Measurements from ENCODE around the gene PCDHB10. TPM values are rescaled to one million over a fixed set of nuclear protein-coding genes. Genes with fewer than 3 reads are reported as not detected.

PCDHB10 gene
- total RNA-seq, 4 donors from 2014 or later: 0.19 to 1.5 (median 0.76) TPM

Other genes with a start within 250 kb of the PCDHB10 start
- gene PCDHAC2, start 225.9 kb upstream of the PCDHB10 start, total RNA-seq: under 1 TPM in 3 of 4 donors, not detected in 1; 0.21 to 0.29 (median 0.27) TPM
- gene PCDHB1, start 141.0 kb upstream of the PCDHB10 start, total RNA-seq: not detected
- gene PCDHB2, start 97.7 kb upstream of the PCDHB10 start, total RNA-seq: 1 to 10 TPM; 2.3 to 6.2 (median 3.2) TPM
- 1 to 10 TPM in 3 of 4 donors, under 1 TPM in 1; 0.84 to 1.6 (median 1.3) TPM for gene PCDHB3, start 91.9 kb upstream of the PCDHB10 start, total RNA-seq
- 1 to 10 TPM; 1.1 to 2.8 (median 2.0) TPM for gene PCDHB4, start 70.5 kb upstream of the PCDHB10 start, total RNA-seq
- 1 to 10 TPM in 2 of 4 donors, under 1 TPM in 1, not detected in 1; 0.49 to 4.9 (median 1.4) TPM for gene PCDHB5, start 57.1 kb upstream of the PCDHB10 start, total RNA-seq
- gene PCDHB6, start 42.3 kb upstream of the PCDHB10 start, total RNA-seq: 1 to 10 TPM in 2 of 4 donors, under 1 TPM in 1, not detected in 1; 0.93 to 1.3 (median 1.3) TPM
- gene PCDHB7, start 19.7 kb upstream of the PCDHB10 start, total RNA-seq: 1 to 10 TPM in 1 of 4 donors, under 1 TPM in 3; 0.49 to 1.1 (median 0.58) TPM
- 1 to 10 TPM in 2 of 4 donors, under 1 TPM in 2; 0.10 to 1.2 (median 0.76) TPM for gene PCDHB8, start 14.6 kb upstream of the PCDHB10 start, total RNA-seq
- 1 to 10 TPM in 3 of 4 donors, under 1 TPM in 1; 0.55 to 3.2 (median 1.9) TPM for gene PCDHB16, start 10.0 kb upstream of the PCDHB10 start, total RNA-seq
- 1 to 10 TPM in 2 of 4 donors, under 1 TPM in 2; 0.38 to 2.2 (median 1.2) TPM for gene PCDHB9, start 5.2 kb upstream of the PCDHB10 start, total RNA-seq
- 1 to 10 TPM in 3 of 4 donors, under 1 TPM in 1; 0.63 to 1.7 (median 1.4) TPM for gene PCDHB11, start 7.3 kb downstream of the PCDHB10 start, total RNA-seq
- gene PCDHB12, start 16.4 kb downstream of the PCDHB10 start, total RNA-seq: 1 to 10 TPM in 2 of 4 donors, under 1 TPM in 1, not detected in 1; 0.49 to 3.2 (median 2.3) TPM
- 1 to 10 TPM; 3.3 to 9.0 (median 5.0) TPM for gene PCDHB13, start 21.6 kb downstream of the PCDHB10 start, total RNA-seq
- 1 to 10 TPM; 5.4 to 7.5 (median 6.2) TPM for gene PCDHB14, start 31.0 kb downstream of the PCDHB10 start, total RNA-seq
- gene PCDHB15, start 53.0 kb downstream of the PCDHB10 start, total RNA-seq: 1 to 10 TPM in 3 of 4 donors, under 1 TPM in 1; 0.46 to 2.0 (median 1.4) TPM
- gene SLC25A2, start 111.7 kb downstream of the PCDHB10 start, total RNA-seq: 1 to 10 TPM in 1 of 4 donors, under 1 TPM in 2, not detected in 1; 0.66 to 5.0 (median 0.67) TPM
- gene TAF7, start 128.4 kb downstream of the PCDHB10 start, total RNA-seq: 10 to 100 TPM; 46.9 to 76.0 (median 64.9) TPM
- under 1 TPM in 3 of 4 donors, not detected in 1; 0.52 to 0.54 (median 0.53) TPM for gene PCDHGA1, start 138.2 kb downstream of the PCDHB10 start, total RNA-seq
- 1 to 10 TPM; 1.4 to 5.3 (median 1.9) TPM for gene PCDHGA2, start 146.4 kb downstream of the PCDHB10 start, total RNA-seq
- gene PCDHGA3, start 151.5 kb downstream of the PCDHB10 start, total RNA-seq: 1 to 10 TPM; 1.0 to 3.5 (median 2.9) TPM
- 1 to 10 TPM in 3 of 4 donors, under 1 TPM in 1; 0.30 to 1.3 (median 1.1) TPM for gene PCDHGB1, start 157.7 kb downstream of the PCDHB10 start, total RNA-seq
- gene PCDHGA4, start 162.7 kb downstream of the PCDHB10 start, total RNA-seq: 1 to 10 TPM in 3 of 4 donors, under 1 TPM in 1; 0.25 to 4.3 (median 2.4) TPM
- gene PCDHGB2, start 167.6 kb downstream of the PCDHB10 start, total RNA-seq: 1 to 10 TPM; 2.1 to 4.0 (median 2.6) TPM
- gene PCDHGA5, start 171.8 kb downstream of the PCDHB10 start, total RNA-seq: 1 to 10 TPM in 3 of 4 donors, under 1 TPM in 1; 0.51 to 3.4 (median 1.6) TPM
- gene PCDHGB3, start 177.9 kb downstream of the PCDHB10 start, total RNA-seq: 1 to 10 TPM; 3.0 to 7.9 (median 4.8) TPM
- gene PCDHGA6, start 181.5 kb downstream of the PCDHB10 start, total RNA-seq: 1 to 10 TPM; 2.5 to 3.7 (median 3.6) TPM
- gene PCDHGA7, start 190.4 kb downstream of the PCDHB10 start, total RNA-seq: 1 to 10 TPM; 2.2 to 2.5 (median 2.5) TPM
- 1 to 10 TPM; 5.2 to 8.9 (median 8.4) TPM for gene PCDHGB4, start 195.3 kb downstream of the PCDHB10 start, total RNA-seq
- 1 to 10 TPM in 3 of 4 donors, under 1 TPM in 1; 0.97 to 2.2 (median 1.6) TPM for gene PCDHGA8, start 200.3 kb downstream of the PCDHB10 start, total RNA-seq
- gene PCDHGB5, start 205.6 kb downstream of the PCDHB10 start, total RNA-seq: 10 to 100 TPM; 12.3 to 17.6 (median 14.6) TPM
- 1 to 10 TPM; 5.6 to 8.2 (median 6.3) TPM for gene PCDHGA9, start 210.4 kb downstream of the PCDHB10 start, total RNA-seq
- gene PCDHGB6, start 215.7 kb downstream of the PCDHB10 start, total RNA-seq: 1 to 10 TPM; 4.4 to 7.4 (median 6.6) TPM
- gene PCDHGA10, start 220.6 kb downstream of the PCDHB10 start, total RNA-seq: 10 to 100 TPM in 1 of 4 donors, 1 to 10 TPM in 3; 6.8 to 11.7 (median 8.3) TPM
- gene PCDHGB7, start 225.3 kb downstream of the PCDHB10 start, total RNA-seq: 10 to 100 TPM in 2 of 4 donors, 1 to 10 TPM in 2; 8.0 to 11.3 (median 10.1) TPM
- gene PCDHGA11, start 228.7 kb downstream of the PCDHB10 start, total RNA-seq: 1 to 10 TPM; 3.2 to 6.9 (median 3.7) TPM
- 1 to 10 TPM; 3.4 to 9.1 (median 6.3) TPM for gene PCDHGA12, start 238.2 kb downstream of the PCDHB10 start, total RNA-seq

All from lower leg skin (tissue), 4 donors.